Neural crest cell (in vitro differentiated cells): Measurements from ENCODE around the gene SDC4. TPM values are rescaled to one million over a fixed set of nuclear protein-coding genes. Genes with fewer than 3 reads are reported as not detected.

Source experiments
- DNase-seq: peaks from one replicate; pipeline ENCODE4 v3.0.0; 2021; ENCODE audit warnings: low read depth, mixed read lengths, low spot score
- H3K27ac Mint-ChIP-seq: one replicate; pipeline ENCODE4 v1.8.0; 2021; ENCODE audit warnings: mild to moderate bottlenecking, mixed read lengths; ENCODE audit not compliant: unreplicated experiment
- H3K27me3 Mint-ChIP-seq: 2 replicates; pipeline ENCODE4 v1.8.0; 2021; ENCODE audit warnings: low read depth, mild to moderate bottlenecking, mixed read lengths
- H3K36me3 Mint-ChIP-seq: 2 replicates; pipeline ENCODE4 v1.8.0; 2021; ENCODE audit warnings: low read depth, mild to moderate bottlenecking, mixed read lengths
- H3K4me1 Mint-ChIP-seq: 2 replicates; pipeline ENCODE4 v1.8.0; 2021; ENCODE audit warnings: mixed read lengths
- H3K4me3 Mint-ChIP-seq: one replicate; pipeline ENCODE4 v1.8.0; 2021; ENCODE audit warnings: mild to moderate bottlenecking, mixed read lengths
- H3K9me3 Mint-ChIP-seq: 2 replicates; pipeline ENCODE4 v1.8.0; 2021; ENCODE audit warnings: mixed read lengths
- total RNA-seq: library from RNA; stranded (reverse); gene quantifications from 2 replicates; pipeline ENCODE4 v1.2.1, GENCODE V29; 2021
- TF ChIP-seq, protein P1 (sequence below): fragments of 200-600 bp; sonication (generic); conservative IDR thresholded peaks from 2 replicates; pipeline ENCODE4 v1.5.0; 2021; ENCODE audit warnings: antibody characterized with exemption, mild to moderate bottlenecking

Gene SDC4
- total RNA-seq, 1 donor from 2014 or later = 11.5 TPM

- peaks cover 67% of the 10 kb centered on the region for H3K27me3 Mint-ChIP-seq
- TF ChIP-seq, protein P1, sequence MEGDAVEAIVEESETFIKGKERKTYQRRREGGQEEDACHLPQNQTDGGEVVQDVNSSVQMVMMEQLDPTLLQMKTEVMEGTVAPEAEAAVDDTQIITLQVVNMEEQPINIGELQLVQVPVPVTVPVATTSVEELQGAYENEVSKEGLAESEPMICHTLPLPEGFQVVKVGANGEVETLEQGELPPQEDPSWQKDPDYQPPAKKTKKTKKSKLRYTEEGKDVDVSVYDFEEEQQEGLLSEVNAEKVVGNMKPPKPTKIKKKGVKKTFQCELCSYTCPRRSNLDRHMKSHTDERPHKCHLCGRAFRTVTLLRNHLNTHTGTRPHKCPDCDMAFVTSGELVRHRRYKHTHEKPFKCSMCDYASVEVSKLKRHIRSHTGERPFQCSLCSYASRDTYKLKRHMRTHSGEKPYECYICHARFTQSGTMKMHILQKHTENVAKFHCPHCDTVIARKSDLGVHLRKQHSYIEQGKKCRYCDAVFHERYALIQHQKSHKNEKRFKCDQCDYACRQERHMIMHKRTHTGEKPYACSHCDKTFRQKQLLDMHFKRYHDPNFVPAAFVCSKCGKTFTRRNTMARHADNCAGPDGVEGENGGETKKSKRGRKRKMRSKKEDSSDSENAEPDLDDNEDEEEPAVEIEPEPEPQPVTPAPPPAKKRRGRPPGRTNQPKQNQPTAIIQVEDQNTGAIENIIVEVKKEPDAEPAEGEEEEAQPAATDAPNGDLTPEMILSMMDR = peak; percentile 55
- H3K4me1 Mint-ChIP-seq = no peaks in the 10 kb centered on the region
- no peaks in the 10 kb centered on the region for H3K36me3 Mint-ChIP-seq
- H3K27ac Mint-ChIP-seq = no peak overlapping the region
- H3K9me3 Mint-ChIP-seq = no peaks in the 10 kb centered on the region
- no peak overlapping the region for H3K4me3 Mint-ChIP-seq
- peak; percentile 53 for DNase-seq
These were observed 47.3 kb downstream of the SDC4 start for GRCh38 chr20:45300961-45301360.

DNA sequence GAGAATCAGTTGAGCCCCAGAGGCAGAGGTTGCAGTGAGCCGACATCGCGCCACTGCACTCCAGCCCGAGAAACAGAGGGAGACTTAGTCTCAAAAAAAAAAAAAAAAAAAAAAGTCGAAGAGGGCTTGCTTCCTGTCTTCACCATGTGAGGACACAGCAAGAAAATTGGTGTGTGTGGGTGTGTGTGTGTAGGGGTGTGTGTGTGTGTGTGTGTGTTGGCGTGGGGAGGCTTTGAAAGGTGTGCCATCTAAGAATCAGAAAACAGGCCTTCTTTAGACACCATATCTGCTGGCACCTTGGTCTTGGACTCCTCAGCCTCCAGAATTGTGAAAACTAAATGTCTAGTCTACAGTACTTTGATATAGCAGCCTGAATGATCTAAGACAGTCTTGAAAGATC is 48.4 kb downstream of the SDC4 start:
- no peaks in the 10 kb centered on the region for H3K9me3 Mint-ChIP-seq
- no peaks in the 10 kb centered on the region for H3K36me3 Mint-ChIP-seq
- TF ChIP-seq, protein P1 = no peak
- no peak overlapping the region for H3K27ac Mint-ChIP-seq
- no peak overlapping the region for H3K4me3 Mint-ChIP-seq
- H3K4me1 Mint-ChIP-seq = no peaks in the 10 kb centered on the region
- peaks cover 59% of the 10 kb centered on the region for H3K27me3 Mint-ChIP-seq
- DNase-seq = no peak

GRCh38 chr20:45297786-45298497 is 50.3 kb downstream of the SDC4 start:
- TF ChIP-seq, protein P1 = no peak
- peaks cover 8% of the 10 kb centered on the region for H3K4me1 Mint-ChIP-seq
- no peaks in the 10 kb centered on the region for H3K36me3 Mint-ChIP-seq
- H3K9me3 Mint-ChIP-seq = no peaks in the 10 kb centered on the region
- no peak for DNase-seq
- H3K27me3 Mint-ChIP-seq = peaks cover 57% of the 10 kb centered on the region
- H3K27ac Mint-ChIP-seq = peak overlapping the region; percentile 35
- no peak overlapping the region for H3K4me3 Mint-ChIP-seq

GRCh38 chr20:45294659-45295058 is 53.6 kb downstream of the SDC4 start:
- Mint-ChIP-seq H3K4me1 (peaks cover 21% of the 10 kb centered on the region), H3K9me3 (no peaks in the 10 kb centered on the region), H3K36me3 (no peaks in the 10 kb centered on the region), H3K27me3 (peaks cover 69% of the 10 kb centered on the region), H3K4me3 (no peak overlapping the region), H3K27ac (no peak overlapping the region)
- TF ChIP-seq, protein P1 = no peak
- no peak for DNase-seq

DNA sequence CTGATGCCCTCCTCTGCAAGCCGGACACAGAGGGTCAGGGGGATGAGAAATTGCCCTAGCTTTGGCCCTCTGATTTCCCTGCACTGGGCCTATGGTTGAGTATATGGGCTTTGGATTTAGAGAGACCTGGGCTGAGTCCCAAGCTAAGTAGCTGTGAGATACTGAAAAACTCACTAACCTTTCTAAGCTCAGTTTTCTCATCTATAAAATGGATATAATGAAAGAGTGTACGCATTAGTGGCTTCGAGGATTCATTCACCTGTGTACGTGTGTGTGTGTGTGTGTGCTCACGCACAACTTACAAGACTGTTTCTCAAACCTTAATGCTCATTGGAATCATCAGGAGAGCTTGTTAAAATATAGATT is 54.2 kb downstream of the SDC4 start:
- H3K36me3 Mint-ChIP-seq = no peaks in the 10 kb centered on the region
- H3K4me1 Mint-ChIP-seq = peaks cover 21% of the 10 kb centered on the region
- H3K27me3 Mint-ChIP-seq = peaks cover 69% of the 10 kb centered on the region
- no peak for DNase-seq
- TF ChIP-seq, protein P1 = peak; percentile 17
- peak overlapping the region; percentile 74 for H3K4me3 Mint-ChIP-seq
- H3K27ac Mint-ChIP-seq = no peak overlapping the region
- no peaks in the 10 kb centered on the region for H3K9me3 Mint-ChIP-seq
